Right atrium auricular region (tissue), 2 donors: ENCODE measurements around the gene ANKS4B. TPM values are rescaled to one million over a fixed set of nuclear protein-coding genes. Genes with fewer than 3 reads are reported as not detected.

ENCODE experiments used
- DNase-seq: peaks from one replicate; pipeline ENCODE4 v3.0.0-alpha.2; 2019; ENCODE audit warnings: low spot score
- H3K27ac ChIP-seq, 2 donors: fragments of 200-600 bp; sonication (generic); 1 replicate in 1 of 2; 2 replicates in 1 of 2; pipeline ENCODE4 v1.5.1; 2016 to 2019
- H3K27me3 ChIP-seq, 2 donors: fragments of 200-600 bp; sonication (generic); one replicate each; pipeline versions ENCODE4 v1.5.1 to v1.6.0; 2017 to 2019
- H3K36me3 ChIP-seq: fragments of 200-600 bp; sonication (generic); one replicate; pipeline ENCODE4 v1.5.1; 2016
- H3K4me1 ChIP-seq, 2 donors: fragments of 200-600 bp; sonication (generic); one replicate each; pipeline versions ENCODE4 v1.5.1 to v1.6.0; 2017 to 2019
- H3K4me3 ChIP-seq, 2 donors: fragments of 200-600 bp; sonication (generic); 1 replicate in 1 of 2; 2 replicates in 1 of 2; pipeline ENCODE4 v1.5.1; 2017 to 2019; ENCODE audit warnings: mild to moderate bottlenecking in 1 of 2, moderate library complexity in 1 of 2
- H3K9me3 ChIP-seq, 2 donors: fragments of 200-600 bp; sonication (generic); one replicate each; pipeline ENCODE4 v1.5.1; 2019
- total RNA-seq, 2 donors: library from RNA; depleted of rRNA; stranded (reverse); fragments of >200 nt; gene quantifications; one replicate each; pipeline ENCODE4 v1.1.0, GENCODE V29; 2016
- TF ChIP-seq, protein P1 (sequence below), 2 donors: fragments of 200-600 bp; sonication (generic); IDR thresholded peaks; one replicate each; pipeline ENCODE4 v1.5.1; 2019; ENCODE audit warnings: antibody characterized with exemption in 2 of 2

ANKS4B gene
- total RNA-seq, 2 donors from 2014 or later, result not detected

DNA sequence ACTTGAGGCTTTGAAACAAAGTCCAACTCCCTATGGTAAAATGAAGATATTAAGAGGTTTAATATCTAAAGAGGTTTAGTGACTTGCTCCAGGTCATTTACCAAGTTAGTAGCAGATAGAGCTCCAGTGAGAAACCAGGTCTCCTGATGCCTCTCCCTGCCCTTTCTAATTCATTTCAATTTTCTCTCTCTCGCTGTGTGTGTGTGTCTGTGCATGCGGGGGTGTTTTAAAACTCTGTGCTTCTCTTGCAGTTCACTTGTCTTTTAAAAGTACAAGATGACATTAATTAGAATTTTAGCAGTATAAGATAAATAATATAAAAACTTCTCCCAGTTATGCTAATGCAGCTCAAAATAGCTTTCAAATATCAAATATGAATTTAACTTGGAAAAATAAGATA, 13.9 kb upstream of the ANKS4B start:
- Histone ChIP-seq H3K9me3 (no peaks in the 10 kb centered on the region), H3K4me1 (no peaks in the 10 kb centered on the region), H3K27ac (no peak overlapping the region), H3K4me3 (no peak overlapping the region), H3K36me3 (no peaks in the 10 kb centered on the region), H3K27me3 (no peaks in the 10 kb centered on the region)
- TF ChIP-seq, protein P1, sequence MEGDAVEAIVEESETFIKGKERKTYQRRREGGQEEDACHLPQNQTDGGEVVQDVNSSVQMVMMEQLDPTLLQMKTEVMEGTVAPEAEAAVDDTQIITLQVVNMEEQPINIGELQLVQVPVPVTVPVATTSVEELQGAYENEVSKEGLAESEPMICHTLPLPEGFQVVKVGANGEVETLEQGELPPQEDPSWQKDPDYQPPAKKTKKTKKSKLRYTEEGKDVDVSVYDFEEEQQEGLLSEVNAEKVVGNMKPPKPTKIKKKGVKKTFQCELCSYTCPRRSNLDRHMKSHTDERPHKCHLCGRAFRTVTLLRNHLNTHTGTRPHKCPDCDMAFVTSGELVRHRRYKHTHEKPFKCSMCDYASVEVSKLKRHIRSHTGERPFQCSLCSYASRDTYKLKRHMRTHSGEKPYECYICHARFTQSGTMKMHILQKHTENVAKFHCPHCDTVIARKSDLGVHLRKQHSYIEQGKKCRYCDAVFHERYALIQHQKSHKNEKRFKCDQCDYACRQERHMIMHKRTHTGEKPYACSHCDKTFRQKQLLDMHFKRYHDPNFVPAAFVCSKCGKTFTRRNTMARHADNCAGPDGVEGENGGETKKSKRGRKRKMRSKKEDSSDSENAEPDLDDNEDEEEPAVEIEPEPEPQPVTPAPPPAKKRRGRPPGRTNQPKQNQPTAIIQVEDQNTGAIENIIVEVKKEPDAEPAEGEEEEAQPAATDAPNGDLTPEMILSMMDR (IDR thresholded peaks at IDR 0.05), result no peak
- no peak for DNase-seq

DNA sequence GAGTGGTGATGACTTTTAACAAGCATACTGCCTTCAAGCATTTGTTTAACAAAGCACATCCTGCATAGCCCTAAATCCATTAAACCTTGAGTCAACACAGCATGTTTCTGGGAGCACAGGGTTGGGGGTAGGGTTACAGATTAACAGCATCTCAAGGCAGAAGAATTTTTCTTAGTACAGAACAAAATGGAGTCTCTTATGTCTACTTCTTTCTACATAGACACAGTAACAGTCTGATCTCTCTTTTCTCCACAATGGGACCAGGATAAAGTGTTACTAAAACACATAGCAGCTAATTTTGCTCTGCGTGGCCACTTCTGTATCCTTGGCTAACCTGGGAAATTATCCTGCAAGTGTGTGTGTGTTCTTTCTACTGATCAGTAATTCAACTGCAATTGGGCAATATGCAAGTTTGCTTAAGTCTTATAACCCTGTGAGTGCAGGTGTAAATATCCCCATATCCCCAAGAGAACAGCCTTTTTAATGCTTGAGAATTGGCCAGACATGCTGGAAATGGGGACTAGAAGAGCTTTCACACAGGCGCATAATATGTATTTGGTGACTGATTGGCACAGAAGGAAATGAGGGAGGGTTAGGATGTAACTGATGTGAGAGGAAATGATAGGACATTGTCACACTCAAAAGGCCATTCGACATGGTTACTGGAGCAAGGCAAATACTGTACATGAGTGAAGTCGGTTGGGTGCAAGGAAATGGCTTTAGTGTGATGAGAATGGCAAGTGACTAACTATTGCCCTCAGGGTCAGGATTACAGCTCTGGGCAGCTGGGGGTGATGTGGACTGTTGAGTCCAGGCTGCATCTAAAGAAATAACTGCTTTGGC, 10.8 kb upstream of the ANKS4B start:
- Histone ChIP-seq H3K27ac (no peak overlapping the region), H3K4me3 (no peak overlapping the region), H3K36me3 (no peaks in the 10 kb centered on the region), H3K9me3 (no peaks in the 10 kb centered on the region), H3K27me3 (no peaks in the 10 kb centered on the region), H3K4me1 (no peaks in the 10 kb centered on the region)
- TF ChIP-seq, protein P1 (IDR thresholded peaks at IDR 0.05), result no peak
- DNase-seq, result no peak

DNA sequence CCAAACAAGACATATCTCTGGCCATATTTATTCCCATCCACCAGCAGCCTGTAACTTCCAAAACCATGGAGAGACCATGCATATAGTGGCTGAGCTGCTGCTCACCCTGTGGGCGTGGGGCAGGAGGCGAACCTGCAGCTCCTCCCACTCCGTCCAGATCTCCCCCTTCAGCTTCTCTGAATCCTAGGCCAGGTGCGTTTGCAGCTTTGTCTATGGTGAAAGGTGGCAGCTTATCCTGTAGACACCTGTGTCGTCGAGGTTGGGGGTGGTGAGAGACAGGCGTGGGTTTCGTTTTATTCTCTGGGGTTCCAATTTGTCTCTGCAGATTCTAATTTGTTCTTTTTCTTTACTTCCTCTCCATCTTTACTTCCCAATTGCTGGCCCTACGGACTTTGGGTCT, 9.7 kb upstream of the ANKS4B start:
- Histone ChIP-seq H3K4me1 (no peaks in the 10 kb centered on the region), H3K27me3 (no peaks in the 10 kb centered on the region), H3K36me3 (no peaks in the 10 kb centered on the region), H3K9me3 (no peaks in the 10 kb centered on the region), H3K4me3 (no peak overlapping the region), H3K27ac (no peak overlapping the region)
- no peak for DNase-seq
- TF ChIP-seq, protein P1 (IDR thresholded peaks at IDR 0.05), result no peak

DNA sequence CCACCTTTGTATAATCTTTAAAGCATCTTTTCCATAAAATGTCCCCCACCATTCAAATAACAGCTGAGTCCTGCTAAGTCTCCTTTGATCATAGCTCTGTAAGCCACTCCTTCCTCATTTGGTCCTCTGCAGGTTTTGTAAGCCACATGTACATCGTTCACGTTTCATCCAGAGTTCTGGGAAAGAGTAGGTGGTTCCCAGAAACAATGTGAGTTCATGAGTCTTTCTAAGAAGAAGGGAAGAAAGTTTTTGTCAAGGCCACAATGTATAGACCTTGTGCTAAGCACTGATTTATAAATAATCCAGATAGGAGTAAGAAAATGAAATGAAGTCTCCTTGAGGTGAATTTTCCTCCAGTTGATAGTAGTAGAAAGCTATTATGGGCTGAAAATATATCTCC, 8.7 kb upstream of the ANKS4B start:
- Histone ChIP-seq H3K27ac (no peak overlapping the region), H3K27me3 (no peaks in the 10 kb centered on the region), H3K4me3 (no peak overlapping the region), H3K36me3 (no peaks in the 10 kb centered on the region), H3K4me1 (no peaks in the 10 kb centered on the region), H3K9me3 (no peaks in the 10 kb centered on the region)
- TF ChIP-seq, protein P1 (IDR thresholded peaks at IDR 0.05), result no peak
- no peak for DNase-seq

DNA sequence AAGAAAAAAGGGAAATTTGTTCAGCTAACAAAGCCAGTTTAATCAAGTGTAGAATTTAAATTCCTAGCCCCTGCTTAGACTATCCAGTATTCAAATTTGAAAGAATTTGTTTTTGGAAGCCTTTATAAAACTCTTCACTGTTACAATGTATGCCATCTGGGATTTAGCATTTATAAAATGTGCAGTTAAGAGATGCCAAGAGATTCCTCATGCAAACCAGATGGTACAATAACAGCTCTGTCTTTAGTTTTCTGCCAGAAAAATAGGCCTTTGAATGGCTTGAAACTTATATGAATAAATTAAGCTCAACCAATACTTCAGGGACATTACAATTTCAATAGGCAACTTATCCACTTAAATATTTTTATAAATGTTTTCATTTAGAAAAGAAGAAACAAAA, 6.8 kb upstream of the ANKS4B start:
- no peak for DNase-seq
- Histone ChIP-seq H3K27ac (no peak overlapping the region), H3K4me1 (no peaks in the 10 kb centered on the region), H3K4me3 (no peak overlapping the region), H3K36me3 (no peaks in the 10 kb centered on the region), H3K9me3 (no peaks in the 10 kb centered on the region), H3K27me3 (no peaks in the 10 kb centered on the region)
- TF ChIP-seq, protein P1 (IDR thresholded peaks at IDR 0.05), result no peak

DNA sequence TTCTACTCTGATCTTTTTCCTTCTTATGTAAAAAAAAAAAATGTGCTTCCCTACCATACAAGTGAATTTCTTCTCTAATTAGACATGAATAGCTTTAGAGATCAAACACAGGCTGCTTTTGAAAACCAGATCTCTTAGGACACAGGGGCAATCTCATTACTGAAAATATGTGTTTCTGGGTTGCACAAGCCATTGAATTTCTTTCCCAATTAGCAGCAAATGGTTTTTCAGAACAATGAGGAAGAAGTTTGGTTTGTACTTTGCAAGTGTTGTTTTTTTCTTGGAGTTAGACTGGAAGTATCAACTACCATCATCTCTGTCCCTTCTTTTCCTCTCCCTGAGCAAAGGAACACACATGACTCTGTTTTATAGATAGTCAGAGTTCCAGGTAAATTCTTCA, 5.6 kb upstream of the ANKS4B start:
- TF ChIP-seq, protein P1 (IDR thresholded peaks at IDR 0.05), result no peak
- Histone ChIP-seq H3K27me3 (no peaks in the 10 kb centered on the region), H3K27ac (no peak overlapping the region), H3K9me3 (no peaks in the 10 kb centered on the region), H3K4me3 (no peak overlapping the region), H3K36me3 (no peaks in the 10 kb centered on the region), H3K4me1 (no peaks in the 10 kb centered on the region)
- DNase-seq, result no peak
